ENCODE results near the gene TMTC4. TPM values are rescaled to one million over a fixed set of nuclear protein-coding genes. Genes with fewer than 3 reads are reported as not detected.

Gene TMTC4, protein sequence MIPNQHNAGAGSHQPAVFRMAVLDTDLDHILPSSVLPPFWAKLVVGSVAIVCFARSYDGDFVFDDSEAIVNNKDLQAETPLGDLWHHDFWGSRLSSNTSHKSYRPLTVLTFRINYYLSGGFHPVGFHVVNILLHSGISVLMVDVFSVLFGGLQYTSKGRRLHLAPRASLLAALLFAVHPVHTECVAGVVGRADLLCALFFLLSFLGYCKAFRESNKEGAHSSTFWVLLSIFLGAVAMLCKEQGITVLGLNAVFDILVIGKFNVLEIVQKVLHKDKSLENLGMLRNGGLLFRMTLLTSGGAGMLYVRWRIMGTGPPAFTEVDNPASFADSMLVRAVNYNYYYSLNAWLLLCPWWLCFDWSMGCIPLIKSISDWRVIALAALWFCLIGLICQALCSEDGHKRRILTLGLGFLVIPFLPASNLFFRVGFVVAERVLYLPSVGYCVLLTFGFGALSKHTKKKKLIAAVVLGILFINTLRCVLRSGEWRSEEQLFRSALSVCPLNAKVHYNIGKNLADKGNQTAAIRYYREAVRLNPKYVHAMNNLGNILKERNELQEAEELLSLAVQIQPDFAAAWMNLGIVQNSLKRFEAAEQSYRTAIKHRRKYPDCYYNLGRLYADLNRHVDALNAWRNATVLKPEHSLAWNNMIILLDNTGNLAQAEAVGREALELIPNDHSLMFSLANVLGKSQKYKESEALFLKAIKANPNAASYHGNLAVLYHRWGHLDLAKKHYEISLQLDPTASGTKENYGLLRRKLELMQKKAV
- total RNA-seq (ENCODE audit: low replicate concordance): 14.9 and 48.5 TPM in 2 replicates

GRCh38 chr13:100674572-100674871 is at the start of gene TMTC4:
Gene TMTC4 (minus strand): TSS chr13:100674795. CDS start chr13:100670362, 4,433 bp downstream.

DNA sequence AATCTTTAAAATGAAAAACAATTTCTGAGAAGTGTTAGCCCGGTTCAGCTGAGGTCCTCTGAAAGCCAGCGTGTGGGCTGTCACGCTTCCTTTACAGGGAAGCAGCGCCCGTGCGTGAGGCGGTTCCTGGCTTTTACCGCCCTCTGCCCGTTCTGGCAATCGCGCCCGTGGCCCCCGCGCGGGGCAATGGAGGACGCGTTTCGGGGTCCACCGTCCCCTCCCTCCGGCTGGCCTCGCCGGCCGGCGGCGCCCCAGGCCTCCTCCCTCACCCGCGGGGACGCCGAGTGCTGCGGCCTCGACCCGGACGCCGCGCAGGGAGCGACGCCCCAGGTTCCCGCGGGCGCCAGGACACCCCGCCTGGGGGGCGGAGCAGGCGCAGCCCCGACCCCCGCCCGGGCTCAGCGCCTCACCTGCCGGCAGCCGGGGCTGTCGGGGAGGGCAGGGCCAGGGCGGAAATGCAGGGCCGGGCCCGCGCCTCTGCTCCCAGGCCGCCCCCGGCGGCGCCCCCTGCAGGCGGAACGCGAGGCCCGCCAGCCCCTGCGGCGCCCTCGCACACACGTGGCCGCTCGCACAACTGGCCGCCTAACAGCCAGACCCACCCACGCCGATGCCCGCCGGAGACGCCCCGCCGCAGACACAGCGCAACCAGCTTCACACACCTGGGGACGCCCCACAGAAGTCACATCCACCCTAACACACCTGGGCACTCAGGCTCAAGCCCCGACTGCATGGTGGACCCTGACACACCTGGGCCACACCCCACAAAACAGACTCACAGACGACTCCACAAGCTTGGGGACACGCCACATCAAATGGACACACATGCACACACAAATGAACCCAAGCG is 86.0 kb downstream of the TMTC4 start, which contains the start of gene GGACT:
Gene GGACT, minus strand, starts transcription at position 459 of the 847 bp plus-strand sequence. CDS start 56,198 bp downstream, outside the sequence.

Other genes with a start within 250 kb of the TMTC4 start
- 1.1 and 6.8 TPM in 2 replicates for gene GGACT, start 86.0 kb downstream of the TMTC4 start, total RNA-seq (ENCODE audit: low replicate concordance)